Measurements from ENCODE around the gene RRM1. TPM values are rescaled to one million over a fixed set of nuclear protein-coding genes. Genes with fewer than 3 reads are reported as not detected.
"Not testable (repeated sequence)": the region's sequence is repeated elsewhere in the genome, so short reads cannot be mapped to it uniquely, and the experiment has no call there.

The RRM1 gene
- polyA plus RNA-seq, 3 donors from 2014 or later, result 18.8 to 26.2 (median 25.9) TPM

- Mint-ChIP-seq H3K27ac (no peak overlapping the region), H3K27me3 (ENCODE audit: low read depth in 3 of 3) (no peaks in the 10 kb centered on the region), H3K4me1 (no peaks in the 10 kb centered on the region), H3K4me3 (no peak overlapping the region), H3K9me3 (peaks cover 0 to 2% (median 0%) of the 10 kb centered on the region in 6 donors), H3K36me3 (no peaks in the 10 kb centered on the region)
- no peak for DNase-seq
Observed at GRCh38 chr11:4167292-4167691, 72.7 kb downstream of the RRM1 start.

- H3K27me3 Mint-ChIP-seq (ENCODE audit: low read depth in 3 of 3), result no peaks in the 10 kb centered on the region
- no peaks in the 10 kb centered on the region for H3K4me1 Mint-ChIP-seq
- H3K27ac Mint-ChIP-seq, result no peak overlapping the region
- no peak overlapping the region for H3K4me3 Mint-ChIP-seq
- peaks cover 0 to 2% (median 0%) of the 10 kb centered on the region in 6 donors for H3K9me3 Mint-ChIP-seq
- no peak for DNase-seq
- H3K36me3 Mint-ChIP-seq, result no peaks in the 10 kb centered on the region
Observed at GRCh38 chr11:4167758-4168157, 73.2 kb downstream of the RRM1 start.

- not testable (repeated sequence) for H3K4me3 Mint-ChIP-seq, DNase-seq, H3K4me1 Mint-ChIP-seq, H3K27ac Mint-ChIP-seq, H3K9me3 Mint-ChIP-seq, H3K36me3 Mint-ChIP-seq
- H3K27me3 Mint-ChIP-seq (ENCODE audit: low read depth in 3 of 3), result peaks cover 0 to 11% (median 0%) of the 10 kb centered on the region in 3 donors
Observed at GRCh38 chr11:4175620-4176350, 81.2 kb downstream of the RRM1 start.

GRCh38 chr11:4178813-4179662, 84.4 kb downstream of the RRM1 start:
- DNase-seq, result no peak
- Mint-ChIP-seq H3K27ac (no peak overlapping the region), H3K9me3 (no peaks in the 10 kb centered on the region), H3K27me3 (ENCODE audit: low read depth in 3 of 3) (peaks cover 0 to 11% (median 2%) of the 10 kb centered on the region in 3 donors), H3K4me3 (no peak overlapping the region), H3K4me1 (no peaks in the 10 kb centered on the region), H3K36me3 (no peaks in the 10 kb centered on the region)

- H3K36me3 Mint-ChIP-seq, result no peaks in the 10 kb centered on the region
- H3K4me3 Mint-ChIP-seq, result no peak overlapping the region
- peaks cover 0 to 11% (median 2%) of the 10 kb centered on the region in 3 donors for H3K27me3 Mint-ChIP-seq (ENCODE audit: low read depth in 3 of 3)
- H3K4me1 Mint-ChIP-seq, result peaks cover 6 to 8% of the 10 kb centered on the region in 2 donors
- no peaks in the 10 kb centered on the region for H3K9me3 Mint-ChIP-seq
- no peak for DNase-seq
- H3K27ac Mint-ChIP-seq, result no peak overlapping the region
Observed at GRCh38 chr11:4180441-4181183, 86.0 kb downstream of the RRM1 start.

- Mint-ChIP-seq H3K9me3 (no peaks in the 10 kb centered on the region), H3K36me3 (no peaks in the 10 kb centered on the region), H3K27me3 (ENCODE audit: low read depth in 3 of 3) (peaks cover 0 to 11% (median 2%) of the 10 kb centered on the region in 3 donors), H3K4me1 (peaks cover 7 to 20% of the 10 kb centered on the region in 2 donors), H3K4me3 (no peak overlapping the region), H3K27ac (peak overlapping the region in 1 of 6 donors; percentile 0)
- no peak for DNase-seq
Observed at GRCh38 chr11:4181782-4182721, 87.5 kb downstream of the RRM1 start.

- peaks cover 10 to 26% of the 10 kb centered on the region in 2 donors for H3K4me1 Mint-ChIP-seq
- no peak for DNase-seq
- no peaks in the 10 kb centered on the region for H3K36me3 Mint-ChIP-seq
- H3K27ac Mint-ChIP-seq, result no peak overlapping the region
- no peak overlapping the region for H3K4me3 Mint-ChIP-seq
- H3K9me3 Mint-ChIP-seq, result no peaks in the 10 kb centered on the region
- peaks cover 1 to 10% (median 2%) of the 10 kb centered on the region in 3 donors for H3K27me3 Mint-ChIP-seq (ENCODE audit: low read depth in 3 of 3)
Observed at GRCh38 chr11:4183410-4184057, 88.9 kb downstream of the RRM1 start.

GRCh38 chr11:4184163-4184916, 89.7 kb downstream of the RRM1 start:
- peaks cover 1 to 10% (median 2%) of the 10 kb centered on the region in 3 donors for H3K27me3 Mint-ChIP-seq (ENCODE audit: low read depth in 3 of 3)
- DNase-seq, result no peak
- H3K4me3 Mint-ChIP-seq, result no peak overlapping the region
- peaks cover 10 to 26% of the 10 kb centered on the region in 2 donors for H3K4me1 Mint-ChIP-seq
- peak overlapping the region in 1 of 6 donors; percentile 20 for H3K27ac Mint-ChIP-seq
- no peaks in the 10 kb centered on the region for H3K9me3 Mint-ChIP-seq
- no peaks in the 10 kb centered on the region for H3K36me3 Mint-ChIP-seq

- Mint-ChIP-seq H3K4me1 (peaks cover 10 to 26% of the 10 kb centered on the region in 2 donors), H3K4me3 (peak overlapping the region in 3 of 5 donors; percentile 9 to 42 (median 40)), H3K36me3 (no peaks in the 10 kb centered on the region)
Observed at GRCh38 chr11:4185561-4185960, 91.0 kb downstream of the RRM1 start.

GRCh38 chr11:4186464-4187054, 92.0 kb downstream of the RRM1 start:
- no peak overlapping the region for H3K27ac Mint-ChIP-seq
- H3K27me3 Mint-ChIP-seq (ENCODE audit: low read depth in 3 of 3), result peaks cover 2 to 10% (median 3%) of the 10 kb centered on the region in 3 donors
- H3K9me3 Mint-ChIP-seq, result no peaks in the 10 kb centered on the region
- no peak for DNase-seq
- H3K4me1 Mint-ChIP-seq, result peaks cover 10 to 26% of the 10 kb centered on the region in 2 donors
- peak overlapping the region; percentile 56 to 78 (median 62) for H3K4me3 Mint-ChIP-seq
- H3K36me3 Mint-ChIP-seq, result no peaks in the 10 kb centered on the region

More at GRCh38 chr11:4185561-4185960, 91.0 kb downstream of the RRM1 start:
- DNase-seq, result peak in 1 of 3 donors; percentile 19
- Mint-ChIP-seq H3K27ac (peak overlapping the region in 2 of 6 donors; percentile 7 to 21), H3K27me3 (ENCODE audit: low read depth in 3 of 3) (peaks cover 1 to 10% (median 2%) of the 10 kb centered on the region in 3 donors), H3K9me3 (no peaks in the 10 kb centered on the region)

GRCh38 chr11:4187055-4187988, 92.7 kb downstream of the RRM1 start:
- peak; percentile 65 to 76 (median 74) for DNase-seq
- Mint-ChIP-seq H3K4me3 (peak overlapping the region; percentile 56 to 82 (median 80)), H3K27ac (no peak overlapping the region), H3K36me3 (no peaks in the 10 kb centered on the region), H3K4me1 (peaks cover 10 to 26% of the 10 kb centered on the region in 2 donors), H3K9me3 (no peaks in the 10 kb centered on the region), H3K27me3 (ENCODE audit: low read depth in 3 of 3) (peaks cover 2 to 10% (median 3%) of the 10 kb centered on the region in 3 donors)
